Choroid plexus epithelial cell (primary cell): Measurements from ENCODE around the gene LGALS4.
"Not testable (repeated sequence)": the region's sequence is repeated elsewhere in the genome, so short reads cannot be mapped to it uniquely, and the experiment has no call there.

Source experiments
- DNase-seq: peaks from one replicate; pipeline ENCODE4 v3.0.0-alpha.2; 2010; ENCODE audit warnings: low read depth
- H3K4me3 ChIP-seq: 2 replicates; pipeline ENCODE4 v1.5.1; 2011; ENCODE audit warnings: low read depth, mild to moderate bottlenecking, control low read depth, low read length, moderate library complexity
- TF ChIP-seq, protein P1 (sequence below): conservative IDR thresholded peaks from 2 replicates; pipeline ENCODE4 v1.5.1; 2011; ENCODE audit warnings: low read depth, mild to moderate bottlenecking, control low read depth, inconsistent platforms, low read length, moderate library complexity

The LGALS4 gene

GRCh38 chr19:38799104-38799503 lies 13.6 kb downstream of the LGALS4 start:
- TF ChIP-seq, protein P1, sequence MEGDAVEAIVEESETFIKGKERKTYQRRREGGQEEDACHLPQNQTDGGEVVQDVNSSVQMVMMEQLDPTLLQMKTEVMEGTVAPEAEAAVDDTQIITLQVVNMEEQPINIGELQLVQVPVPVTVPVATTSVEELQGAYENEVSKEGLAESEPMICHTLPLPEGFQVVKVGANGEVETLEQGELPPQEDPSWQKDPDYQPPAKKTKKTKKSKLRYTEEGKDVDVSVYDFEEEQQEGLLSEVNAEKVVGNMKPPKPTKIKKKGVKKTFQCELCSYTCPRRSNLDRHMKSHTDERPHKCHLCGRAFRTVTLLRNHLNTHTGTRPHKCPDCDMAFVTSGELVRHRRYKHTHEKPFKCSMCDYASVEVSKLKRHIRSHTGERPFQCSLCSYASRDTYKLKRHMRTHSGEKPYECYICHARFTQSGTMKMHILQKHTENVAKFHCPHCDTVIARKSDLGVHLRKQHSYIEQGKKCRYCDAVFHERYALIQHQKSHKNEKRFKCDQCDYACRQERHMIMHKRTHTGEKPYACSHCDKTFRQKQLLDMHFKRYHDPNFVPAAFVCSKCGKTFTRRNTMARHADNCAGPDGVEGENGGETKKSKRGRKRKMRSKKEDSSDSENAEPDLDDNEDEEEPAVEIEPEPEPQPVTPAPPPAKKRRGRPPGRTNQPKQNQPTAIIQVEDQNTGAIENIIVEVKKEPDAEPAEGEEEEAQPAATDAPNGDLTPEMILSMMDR, result no peak
- DNase-seq, result no peak
- no peak overlapping the region for H3K4me3 ChIP-seq

GRCh38 chr19:38797781-38798180 lies 15.0 kb downstream of the LGALS4 start:
- DNase-seq, H3K4me3 ChIP-seq: not testable (repeated sequence)

- no peak for DNase-seq
- TF ChIP-seq, protein P1, result no peak
- no peak overlapping the region for H3K4me3 ChIP-seq
These were observed 16.6 kb downstream of the LGALS4 start for GRCh38 chr19:38796154-38796553.

DNA sequence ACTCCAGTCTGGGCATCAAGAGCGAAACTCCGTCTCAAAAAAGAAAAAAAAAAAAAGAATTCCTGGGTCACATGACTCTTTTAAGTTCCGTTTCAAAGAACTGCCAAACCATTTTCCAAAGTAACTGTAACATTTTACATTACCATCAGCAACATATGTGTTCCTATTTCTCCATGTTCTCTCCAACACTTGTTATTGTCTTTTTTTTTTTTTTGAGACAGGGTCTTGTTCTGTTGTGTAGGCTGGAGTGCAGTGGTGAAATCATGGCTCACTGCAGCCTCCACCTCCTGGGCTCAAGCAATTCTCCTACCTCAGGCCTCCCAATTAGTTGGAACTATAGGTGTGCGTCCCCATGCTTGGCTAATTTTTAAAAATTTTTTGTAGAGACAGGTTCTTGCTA lies 17.2 kb downstream of the LGALS4 start:
- DNase-seq, result no peak
- H3K4me3 ChIP-seq, result no peak overlapping the region
- TF ChIP-seq, protein P1, result no peak

DNA sequence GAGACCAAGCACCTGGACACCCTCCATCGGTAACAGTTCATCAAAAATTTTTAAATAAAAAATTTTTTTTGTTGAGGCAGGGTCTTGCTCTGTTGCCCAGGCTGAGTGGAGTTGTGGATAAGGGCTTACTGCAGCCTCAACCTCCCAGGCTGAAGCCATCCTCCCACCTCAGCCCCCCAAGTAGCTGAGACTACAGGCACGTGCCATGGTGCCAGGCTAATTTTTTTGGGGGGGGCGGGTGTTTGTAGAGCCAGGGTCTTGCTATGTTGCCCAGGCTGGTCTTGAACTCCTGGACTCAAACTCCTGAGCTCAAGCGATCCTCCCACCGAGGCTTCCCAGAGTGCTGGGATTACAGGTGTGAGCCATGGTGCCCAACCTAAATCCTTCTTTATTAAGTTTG lies 19.1 kb downstream of the LGALS4 start:
- no peak for DNase-seq
- TF ChIP-seq, protein P1, result no peak
- no peak overlapping the region for H3K4me3 ChIP-seq

GRCh38 chr19:38793177-38793576 lies 19.6 kb downstream of the LGALS4 start:
- H3K4me3 ChIP-seq, result no peak overlapping the region
- TF ChIP-seq, protein P1, result no peak
- DNase-seq, result peak; percentile 64

- H3K4me3 ChIP-seq, result peak overlapping the region; percentile 5
- TF ChIP-seq, protein P1, result peak; percentile 45
- DNase-seq, result peak; percentile 15
These were observed 20.3 kb downstream of the LGALS4 start for GRCh38 chr19:38792250-38793111.

DNA sequence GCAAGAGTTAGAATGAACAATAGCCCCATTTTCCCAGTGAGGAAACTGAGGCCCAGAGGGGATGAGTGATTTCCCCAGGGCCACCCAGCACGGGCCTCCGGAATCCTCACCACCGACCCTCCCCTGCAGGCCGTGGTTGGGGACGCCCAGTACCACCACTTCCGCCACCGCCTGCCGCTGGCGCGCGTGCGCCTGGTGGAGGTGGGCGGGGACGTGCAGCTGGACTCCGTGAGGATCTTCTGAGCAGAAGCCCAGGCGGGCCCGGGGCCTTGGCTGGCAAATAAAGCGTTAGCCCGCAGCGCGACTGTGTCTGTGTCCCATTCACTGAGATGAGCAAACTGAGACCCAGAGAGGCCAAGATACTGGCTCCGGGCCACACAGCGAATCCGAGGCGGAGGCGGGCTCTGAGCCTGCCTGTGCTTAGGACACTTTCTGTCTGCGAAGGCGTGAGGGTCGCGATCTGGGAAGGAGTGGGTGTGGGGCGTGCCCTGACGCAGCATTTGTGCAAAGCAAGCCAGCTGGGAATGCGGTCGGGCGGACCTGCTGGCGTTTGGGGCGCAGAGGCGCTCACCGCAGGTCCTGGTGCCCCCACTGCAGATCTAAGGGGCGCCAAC lies 21.2 kb downstream of the LGALS4 start:
- peak overlapping the region; percentile 22 for H3K4me3 ChIP-seq

GRCh38 chr19:38790507-38791403 lies 22.0 kb downstream of the LGALS4 start:
- not testable (repeated sequence) for DNase-seq
- H3K4me3 ChIP-seq, result peak overlapping the region; percentile 22

More for the DNA sequence above, 21.2 kb downstream of the LGALS4 start:
- not testable (repeated sequence) for DNase-seq
